NCI-H526 treated with DMSO at 0.1 percent for 48 hours (cell line): ENCODE data around the gene RASA3.

Source experiments
- DNase-seq: peaks from one replicate; lab custom pipeline; 2025; lab: John Stamatoyannopoulos, UW

Gene RASA3

GRCh38 chr13:114067381-114067885 lies 65.0 kb downstream of the RASA3 start:
- no peak for DNase-seq

GRCh38 chr13:114066956-114067355 lies 65.5 kb downstream of the RASA3 start:
- DNase-seq = no peak

- DNase-seq = no peak
Measured at GRCh38 chr13:114065926-114066774, 66.3 kb downstream of the RASA3 start.

- DNase-seq = peak; percentile 84
Measured at GRCh38 chr13:114065141-114065925, 67.1 kb downstream of the RASA3 start.

- no peak for DNase-seq
Measured at GRCh38 chr13:114064450-114065140, 67.8 kb downstream of the RASA3 start.

GRCh38 chr13:114063545-114064449 lies 68.6 kb downstream of the RASA3 start:
- DNase-seq = no peak

GRCh38 chr13:114062754-114063153 lies 69.7 kb downstream of the RASA3 start:
- no peak for DNase-seq

GRCh38 chr13:114062341-114062740 lies 70.1 kb downstream of the RASA3 start:
- DNase-seq = no peak

GRCh38 chr13:114061744-114062143 lies 70.7 kb downstream of the RASA3 start:
- DNase-seq = no peak

- DNase-seq = no peak
Measured at GRCh38 chr13:114061047-114061446, 71.4 kb downstream of the RASA3 start.

GRCh38 chr13:114059946-114060860 lies 72.2 kb downstream of the RASA3 start:
- DNase-seq = peak; percentile 58

- no peak for DNase-seq
Measured at GRCh38 chr13:114059428-114059827, 73.0 kb downstream of the RASA3 start.

GRCh38 chr13:114058051-114058867 lies 74.2 kb downstream of the RASA3 start:
- no peak for DNase-seq

GRCh38 chr13:114057166-114058050 lies 75.0 kb downstream of the RASA3 start:
- no peak for DNase-seq

- DNase-seq = no peak
Measured at GRCh38 chr13:114056205-114057013, 76.0 kb downstream of the RASA3 start.

- DNase-seq = no peak
Measured at GRCh38 chr13:114055766-114056165, 76.7 kb downstream of the RASA3 start.

GRCh38 chr13:114054830-114055439 lies 77.5 kb downstream of the RASA3 start:
- no peak for DNase-seq
